Activated B cell treated with CpG ODN at 0.5 μM for 24 hours (primary cell): ENCODE measurements around the gene GNLY. TPM values are rescaled to one million over a fixed set of nuclear protein-coding genes. Genes with fewer than 3 reads are reported as not detected.

Experiments
- ATAC-seq: fragments of 200-7000 bp; cut with Tn5 transposase; one replicate; pipeline ENCODE4 v1.10.0; 2021; ENCODE audit warnings: low read depth, mild to moderate bottlenecking, moderate library complexity
- CTCF ChIA-PET: fragments of 350-600 bp; sonication (Branson Sonifier 250); formaldehyde crosslinking; loops from one replicate; lab custom pipeline; 2021; ENCODE audit warnings: antibody characterized with exemption; lab: Charles Lee
- POLR2A ChIA-PET: fragments of 350-600 bp; sonication (Branson Sonifier 250); formaldehyde crosslinking; loops from one replicate; lab custom pipeline; 2021; ENCODE audit warnings: antibody characterized with exemption; lab: Charles Lee
- DNase-seq: peaks from one replicate; pipeline ENCODE4 v3.0.0; 2022
- H3K27ac Mint-ChIP-seq: one replicate; pipeline ENCODE4 v1.8.0; 2020; ENCODE audit warnings: mixed read lengths
- H3K27me3 Mint-ChIP-seq: one replicate; pipeline ENCODE4 v1.8.0; 2021; ENCODE audit warnings: mixed read lengths
- H3K36me3 Mint-ChIP-seq: one replicate; pipeline ENCODE4 v1.8.0; 2021; ENCODE audit warnings: low read depth, mixed read lengths
- H3K4me1 Mint-ChIP-seq: one replicate; pipeline ENCODE4 v1.8.0; 2021; ENCODE audit warnings: mixed read lengths
- H3K4me3 Mint-ChIP-seq: one replicate; pipeline ENCODE4 v1.8.0; 2020; ENCODE audit warnings: mild to moderate bottlenecking, mixed read lengths
- H3K9me3 Mint-ChIP-seq: one replicate; pipeline ENCODE4 v1.8.0; 2020; ENCODE audit warnings: mixed read lengths
- intact Hi-C: fragments of 100-400 bp; cut with micrococcal nuclease; formaldehyde crosslinking; loops from one replicate; pipeline ENCODE4 v1.15.1; 2024
- total RNA-seq: library from RNA; stranded (reverse); gene quantifications from 2 replicates; pipeline ENCODE4 v1.2.3, GENCODE V29; 2022
- TF ChIP-seq, protein P1 (sequence below): fragments of 200-600 bp; IDR thresholded peaks from one replicate; pipeline ENCODE4 v1.8.0; 2022; ENCODE audit warnings: antibody characterized with exemption, mild to moderate bottlenecking

GNLY gene
- total RNA-seq, 1 donor from 2014 or later, result 1.8 TPM

DNA sequence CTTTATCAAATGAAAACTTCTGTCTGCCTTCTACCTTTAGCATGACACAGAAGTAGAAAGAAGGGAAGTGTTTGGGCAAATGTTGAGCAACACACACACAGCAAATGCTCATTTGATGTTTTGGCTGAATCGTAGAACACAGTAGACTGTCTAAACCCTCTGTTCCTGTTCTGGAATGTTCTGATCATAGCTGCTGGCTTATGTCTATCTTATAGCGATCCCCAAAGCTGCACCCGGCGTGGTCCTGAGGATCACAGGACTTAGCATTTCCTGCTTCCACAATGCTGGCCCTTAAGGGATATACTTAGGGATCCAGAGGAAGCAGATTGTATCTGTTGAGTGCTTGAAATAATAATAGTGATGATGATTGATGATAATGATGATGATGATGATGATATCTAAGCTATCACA is 15.2 kb downstream of the GNLY start:
- Mint-ChIP-seq H3K9me3 (no peaks in the 10 kb centered on the region), H3K4me3 (no peak overlapping the region), H3K27ac (no peak overlapping the region), H3K27me3 (peaks cover 4% of the 10 kb centered on the region), H3K36me3 (no peaks in the 10 kb centered on the region), H3K4me1 (peaks cover 29% of the 10 kb centered on the region)
- ChIA-PET POLR2A (no interaction called here), CTCF (interaction anchor here (0.7 to 5.7 kb wide), 5 partner anchors 10 to 73 kb away, joined by 3 to 82 read pairs (median 4); no protein-coding TSS in a partner anchor)
- no peak for ATAC-seq
- no peak for DNase-seq
- TF ChIP-seq, protein P1, sequence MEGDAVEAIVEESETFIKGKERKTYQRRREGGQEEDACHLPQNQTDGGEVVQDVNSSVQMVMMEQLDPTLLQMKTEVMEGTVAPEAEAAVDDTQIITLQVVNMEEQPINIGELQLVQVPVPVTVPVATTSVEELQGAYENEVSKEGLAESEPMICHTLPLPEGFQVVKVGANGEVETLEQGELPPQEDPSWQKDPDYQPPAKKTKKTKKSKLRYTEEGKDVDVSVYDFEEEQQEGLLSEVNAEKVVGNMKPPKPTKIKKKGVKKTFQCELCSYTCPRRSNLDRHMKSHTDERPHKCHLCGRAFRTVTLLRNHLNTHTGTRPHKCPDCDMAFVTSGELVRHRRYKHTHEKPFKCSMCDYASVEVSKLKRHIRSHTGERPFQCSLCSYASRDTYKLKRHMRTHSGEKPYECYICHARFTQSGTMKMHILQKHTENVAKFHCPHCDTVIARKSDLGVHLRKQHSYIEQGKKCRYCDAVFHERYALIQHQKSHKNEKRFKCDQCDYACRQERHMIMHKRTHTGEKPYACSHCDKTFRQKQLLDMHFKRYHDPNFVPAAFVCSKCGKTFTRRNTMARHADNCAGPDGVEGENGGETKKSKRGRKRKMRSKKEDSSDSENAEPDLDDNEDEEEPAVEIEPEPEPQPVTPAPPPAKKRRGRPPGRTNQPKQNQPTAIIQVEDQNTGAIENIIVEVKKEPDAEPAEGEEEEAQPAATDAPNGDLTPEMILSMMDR, result no peak
- intact Hi-C loops, result no loop called here

DNA sequence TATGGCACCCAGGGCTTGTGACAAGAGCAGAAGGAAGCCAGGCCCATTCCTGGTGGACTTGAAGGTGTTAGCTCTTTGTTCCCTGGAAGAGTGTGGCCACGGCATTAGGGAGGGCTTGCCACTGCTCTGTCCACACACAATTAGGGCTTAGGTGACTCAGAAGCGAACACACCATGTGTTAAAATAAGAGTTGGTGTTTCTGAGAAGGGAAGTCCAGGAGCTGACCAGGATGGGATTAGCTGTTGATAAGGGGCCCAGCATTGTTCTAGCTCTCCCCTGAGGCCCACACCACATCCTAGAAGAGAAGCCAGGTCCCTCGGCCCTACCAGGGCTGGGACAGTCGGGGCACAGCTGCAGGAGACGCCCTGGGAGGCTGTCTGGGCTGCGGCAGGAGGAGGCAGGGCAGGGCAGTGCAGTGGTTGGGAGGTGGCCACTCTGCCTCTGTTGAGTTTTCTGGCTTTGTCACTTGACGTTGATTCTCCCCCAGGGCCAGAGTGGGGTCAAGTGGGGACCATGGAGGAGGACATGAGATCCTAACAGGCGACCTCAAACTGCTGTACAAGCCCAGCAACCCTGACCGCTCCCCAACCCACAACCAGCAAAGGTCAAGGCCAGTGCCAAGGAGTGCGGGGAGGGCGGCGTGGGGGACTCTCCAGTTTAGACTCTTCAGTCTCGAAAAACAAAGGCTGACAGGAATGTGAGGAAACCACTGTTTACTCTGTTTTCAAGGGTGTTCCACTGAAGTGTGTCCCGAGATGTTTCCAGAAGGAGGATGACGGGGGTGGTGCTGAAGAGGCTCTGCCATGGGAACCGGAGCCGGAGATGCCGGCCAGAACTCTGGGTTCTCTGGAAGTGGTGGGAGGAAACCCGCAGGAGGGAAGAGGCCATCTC is 16.8 kb downstream of the GNLY start:
- DNase-seq, result no peak
- intact Hi-C loops, result no loop called here
- H3K27ac Mint-ChIP-seq, result no peak overlapping the region
- H3K36me3 Mint-ChIP-seq, result no peaks in the 10 kb centered on the region
- ChIA-PET POLR2A (interaction anchor here (0.6 kb wide), 1 partner anchor 64 kb away, joined by 8 read pairs; no protein-coding TSS in a partner anchor), CTCF (interaction anchor here (1.1 kb wide), 1 partner anchor 13 kb away, joined by 3 read pairs; no protein-coding TSS in a partner anchor)
- TF ChIP-seq, protein P1, result no peak
- ATAC-seq, result no peak
- H3K9me3 Mint-ChIP-seq, result no peaks in the 10 kb centered on the region
- H3K4me3 Mint-ChIP-seq, result no peak overlapping the region
- H3K27me3 Mint-ChIP-seq, result peaks cover 7% of the 10 kb centered on the region
- peaks cover 14% of the 10 kb centered on the region for H3K4me1 Mint-ChIP-seq

DNA sequence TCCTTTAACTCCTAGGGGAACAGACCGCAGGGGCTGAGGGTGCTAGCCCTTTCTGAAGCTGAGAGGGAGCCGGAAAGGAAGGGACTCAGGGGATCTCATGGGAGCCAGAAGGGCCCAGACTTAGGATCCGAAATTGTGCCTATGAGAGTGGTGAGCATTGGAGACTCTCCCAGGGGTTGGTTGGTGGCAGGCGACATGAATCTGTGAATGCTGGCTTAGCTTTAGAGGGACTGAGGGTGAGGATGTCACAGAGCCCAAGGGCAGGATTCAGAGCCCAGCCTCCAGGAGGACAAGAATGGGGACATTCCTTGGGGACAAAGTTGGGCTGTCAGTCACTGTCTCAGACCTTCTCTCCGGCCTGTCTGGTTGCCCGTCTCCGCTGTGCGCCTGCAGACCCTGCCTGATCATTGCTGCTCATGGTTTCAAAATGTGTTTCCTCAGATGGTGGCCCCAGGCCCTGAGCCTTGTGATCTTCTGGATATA is 17.5 kb downstream of the GNLY start:
- Mint-ChIP-seq H3K36me3 (no peaks in the 10 kb centered on the region), H3K27me3 (peaks cover 7% of the 10 kb centered on the region), H3K27ac (no peak overlapping the region), H3K4me3 (no peak overlapping the region), H3K4me1 (peaks cover 8% of the 10 kb centered on the region), H3K9me3 (no peaks in the 10 kb centered on the region)
- no peak for ATAC-seq
- intact Hi-C loops, result no loop called here
- CTCF ChIA-PET, result interaction anchor here (1.1 to 1.5 kb wide), 2 partner anchors 14 to 32 kb away, joined by 3 to 4 read pairs; no protein-coding TSS in a partner anchor
- no peak for DNase-seq
- TF ChIP-seq, protein P1, result no peak
- POLR2A ChIA-PET, result no interaction called here

DNA sequence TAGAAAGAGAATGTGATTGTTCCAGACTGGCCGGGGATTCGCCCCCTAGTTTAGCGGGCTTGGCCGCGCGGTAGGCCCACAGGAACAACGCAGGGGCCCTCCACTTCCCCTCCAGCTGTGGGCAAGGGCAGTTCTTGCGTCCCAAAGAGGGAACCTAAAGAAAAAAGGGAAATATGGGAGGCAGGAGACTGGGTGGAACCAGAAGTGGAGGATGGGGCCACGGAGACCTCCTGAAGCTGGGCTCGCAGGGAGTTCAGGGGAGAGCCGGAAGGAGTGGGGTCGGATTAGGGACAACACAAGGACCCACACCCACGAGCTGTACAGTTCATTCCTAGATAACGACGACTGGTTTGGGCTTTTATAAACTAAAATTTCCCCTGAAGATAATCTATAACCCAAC is 18.2 kb downstream of the GNLY start:
- TF ChIP-seq, protein P1, result no peak
- DNase-seq, result no peak
- no peak for ATAC-seq
- Mint-ChIP-seq H3K36me3 (no peaks in the 10 kb centered on the region), H3K27ac (no peak overlapping the region), H3K4me1 (peaks cover under 1% of the 10 kb centered on the region), H3K9me3 (no peaks in the 10 kb centered on the region), H3K4me3 (no peak overlapping the region), H3K27me3 (peaks cover 7% of the 10 kb centered on the region)
- intact Hi-C loops, result no loop called here
- CTCF ChIA-PET, result interaction anchor here (1.0 to 1.5 kb wide), 2 partner anchors 16 to 33 kb away, joined by 4 read pairs; no protein-coding TSS in a partner anchor
- POLR2A ChIA-PET, result no interaction called here
